Spleen (tissue), 7 donors: ENCODE results near the gene CES4A.

Experiments
- CTCF ChIP-seq, 11 experiments: fragments of 200-600 bp in 7 of 11; fragments of 450-650 bp in 4 of 11; sonication (generic) in 4 of 11; IDR thresholded peaks in 8 of 11; conservative IDR thresholded peaks in 3 of 11; 1 replicate in 7 of 11; 2 replicates in 4 of 11; pipeline versions ENCODE4 v1.4.0 to v1.8.0; 2016 to 2021; ENCODE audit warnings: antibody characterized with exemption in 11 of 11, inconsistent platforms in 4 of 11, mild to moderate bottlenecking in 1 of 11
- POLR2A ChIP-seq, 3 donors: fragments of 450-650 bp; IDR thresholded peaks; one replicate each; pipeline ENCODE4 v1.5.1; 2017; ENCODE audit warnings: antibody characterized with exemption in 3 of 3, mild to moderate bottlenecking in 1 of 3
- donor health status: DM: no; HTN: no; CAD: no; lungs with moderate emphysema.
- donor health status: DM: no; HTN: no; CAD: no.
- donor health status: DM: no; HTN: no; CAD: no.

GRCh38 chr16:66970775-66971720, 17.3 kb upstream of the CES4A start:
- TF ChIP-seq CTCF (IDR thresholded peaks at IDR 0.05 in 8 of 11, conservative IDR thresholded peaks at IDR 0.05 in 3 of 11): no peak
- TF ChIP-seq POLR2A (IDR thresholded peaks at IDR 0.05): no peak
